ENCODE data around the gene KRTCAP3.

The KRTCAP3 gene

GRCh38 chr2:27441226-27441926 is 805 bp upstream of the KRTCAP3 start:
- DNase-seq (ENCODE audit: low read depth, low spot score): no peak

- DNase-seq (ENCODE audit: low read depth, low spot score): no peak
These were observed 720 bp downstream of the KRTCAP3 start for GRCh38 chr2:27442920-27443282.

GRCh38 chr2:27445155-27445554 is 3.0 kb downstream of the KRTCAP3 start:
- DNase-seq (ENCODE audit: low read depth, low spot score): no peak

GRCh38 chr2:27445615-27446014 is 3.4 kb downstream of the KRTCAP3 start:
- no peak for DNase-seq (ENCODE audit: low read depth, low spot score)

GRCh38 chr2:27446057-27446456 is 3.9 kb downstream of the KRTCAP3 start:
- DNase-seq (ENCODE audit: low read depth, low spot score): no peak

GRCh38 chr2:27448381-27448780 is 6.2 kb downstream of the KRTCAP3 start:
- DNase-seq (ENCODE audit: low read depth, low spot score): no peak

- DNase-seq (ENCODE audit: low read depth, low spot score): no peak
These were observed 8.9 kb downstream of the KRTCAP3 start for GRCh38 chr2:27451095-27451494.

GRCh38 chr2:27453968-27454367 is 11.8 kb downstream of the KRTCAP3 start:
- no peak for DNase-seq (ENCODE audit: low read depth, low spot score)

- DNase-seq (ENCODE audit: low read depth, low spot score): no peak
These were observed 18.9 kb downstream of the KRTCAP3 start for GRCh38 chr2:27461118-27461517.

GRCh38 chr2:27464443-27464842 is 22.3 kb downstream of the KRTCAP3 start:
- no peak for DNase-seq (ENCODE audit: low read depth, low spot score)

GRCh38 chr2:27471961-27472360 is 29.8 kb downstream of the KRTCAP3 start:
- DNase-seq (ENCODE audit: low read depth, low spot score): no peak

GRCh38 chr2:27485496-27485895 is 43.3 kb downstream of the KRTCAP3 start:
- DNase-seq (ENCODE audit: low read depth, low spot score): no peak

- DNase-seq (ENCODE audit: low read depth, low spot score): no peak
These were observed 46.9 kb downstream of the KRTCAP3 start for GRCh38 chr2:27489118-27489497.

GRCh38 chr2:27489498-27490397 is 47.6 kb downstream of the KRTCAP3 start, which contains the start of gene IFT172:
TSS of gene IFT172 (minus strand) at chr2:27489743. CDS start at chr2:27489653, 90 bp downstream.
- DNase-seq (ENCODE audit: low read depth, low spot score): peak; percentile 90

GRCh38 chr2:27492557-27492956 is 50.4 kb downstream of the KRTCAP3 start:
- no peak for DNase-seq (ENCODE audit: low read depth, low spot score)

GRCh38 chr2:27493948-27494283 is 51.7 kb downstream of the KRTCAP3 start:
- DNase-seq (ENCODE audit: low read depth, low spot score): no peak

All from brain pericyte (primary cell).